Measurements from ENCODE around the gene PSMB11.

Gene PSMB11

DNA sequence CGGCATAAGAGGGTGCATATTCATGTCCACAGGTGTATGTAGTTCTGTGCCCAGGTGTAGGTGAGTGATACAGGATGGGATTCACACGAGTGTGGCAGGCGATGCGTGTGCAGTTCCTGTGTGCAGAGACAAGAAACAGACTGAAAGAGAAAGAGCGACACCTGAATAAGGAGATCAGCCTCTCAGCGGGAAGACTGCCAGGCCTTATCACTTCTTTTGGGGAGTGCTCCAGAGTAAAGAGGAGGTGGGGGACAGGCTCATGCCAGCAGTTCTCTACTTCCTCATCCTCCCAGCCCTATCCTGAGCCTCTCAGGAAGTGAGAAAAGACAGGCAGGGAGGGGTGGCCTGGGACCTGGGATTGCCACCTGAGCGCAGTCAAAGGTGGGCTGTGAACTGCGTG, 2.8 kb downstream of the PSMB11 start:
- no peak for DNase-seq

DNA sequence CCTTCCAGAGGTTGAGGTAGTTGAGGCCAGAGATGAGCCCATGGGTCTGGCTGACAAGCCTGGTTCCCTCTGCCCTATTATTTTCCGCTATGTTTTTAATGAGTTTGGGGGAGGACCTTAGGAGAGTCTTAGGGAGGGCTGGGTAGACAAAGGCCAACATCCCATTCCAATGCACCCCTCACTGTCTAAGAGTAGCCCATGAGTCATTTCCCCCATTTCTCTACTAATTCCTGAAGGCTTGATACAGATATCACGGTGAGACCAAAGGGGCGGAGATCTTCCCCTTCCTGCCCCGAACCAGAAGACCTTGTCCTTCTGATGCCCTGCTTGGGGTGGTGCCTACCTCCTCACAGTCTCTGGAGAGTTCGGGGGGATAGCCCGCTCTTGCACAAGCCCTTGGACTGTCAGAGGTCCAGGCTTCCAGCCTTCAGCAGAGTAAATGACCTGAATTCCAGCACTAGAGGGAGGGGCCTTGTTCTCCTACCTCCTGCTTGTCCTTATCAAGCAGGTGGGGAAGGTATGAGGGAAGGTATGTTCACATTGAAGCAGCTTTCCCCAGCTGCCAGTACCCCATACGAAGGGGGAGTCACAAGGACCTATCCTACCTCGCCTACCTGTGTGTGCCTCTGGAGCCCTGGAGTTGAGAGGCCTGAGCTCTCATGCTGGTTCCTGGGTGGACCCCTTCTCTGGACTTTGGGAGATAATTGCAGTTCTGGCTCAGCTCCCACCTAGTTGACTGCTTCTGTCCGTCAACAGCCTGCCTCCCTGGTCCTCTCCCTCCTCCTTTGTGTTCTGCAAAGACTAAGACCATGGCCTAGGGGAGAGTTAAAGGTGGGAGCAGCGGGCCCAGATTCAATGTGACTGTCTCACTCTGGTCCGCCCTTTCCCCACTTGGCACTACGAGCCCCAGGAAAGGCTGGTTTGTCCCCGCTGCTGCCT, 3.7 kb downstream of the PSMB11 start:
- no peak for DNase-seq

DNA sequence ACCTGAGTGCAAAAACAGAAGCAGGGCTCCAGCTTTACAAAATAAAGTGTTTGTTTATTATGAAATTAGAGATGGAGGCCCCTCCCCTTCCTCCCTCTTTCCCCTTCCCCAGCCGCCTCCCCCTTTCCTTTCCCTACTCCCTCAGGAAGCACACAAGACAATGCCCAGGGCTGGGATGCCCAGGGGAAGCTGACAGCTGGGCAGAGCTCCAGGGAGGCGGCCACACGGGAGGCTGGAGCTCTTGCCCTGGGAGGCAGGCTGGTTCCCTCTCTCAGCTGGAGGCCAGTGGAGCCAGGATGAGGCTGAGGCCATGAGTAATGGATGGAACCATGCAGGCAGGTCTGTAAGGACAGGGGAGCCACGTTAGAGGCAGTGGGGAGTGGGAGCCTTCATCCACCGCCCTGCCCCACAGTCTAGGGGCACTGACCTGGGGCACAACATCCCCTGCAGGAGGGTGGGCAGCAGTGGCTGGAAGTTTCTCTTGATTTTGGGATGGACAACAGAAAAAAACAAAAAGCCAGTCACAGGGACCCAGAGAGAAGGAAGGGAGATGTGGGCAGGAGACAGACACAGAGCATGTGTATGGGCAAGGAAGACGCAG, 5.1 kb downstream of the PSMB11 start:
- no peak for DNase-seq

DNA sequence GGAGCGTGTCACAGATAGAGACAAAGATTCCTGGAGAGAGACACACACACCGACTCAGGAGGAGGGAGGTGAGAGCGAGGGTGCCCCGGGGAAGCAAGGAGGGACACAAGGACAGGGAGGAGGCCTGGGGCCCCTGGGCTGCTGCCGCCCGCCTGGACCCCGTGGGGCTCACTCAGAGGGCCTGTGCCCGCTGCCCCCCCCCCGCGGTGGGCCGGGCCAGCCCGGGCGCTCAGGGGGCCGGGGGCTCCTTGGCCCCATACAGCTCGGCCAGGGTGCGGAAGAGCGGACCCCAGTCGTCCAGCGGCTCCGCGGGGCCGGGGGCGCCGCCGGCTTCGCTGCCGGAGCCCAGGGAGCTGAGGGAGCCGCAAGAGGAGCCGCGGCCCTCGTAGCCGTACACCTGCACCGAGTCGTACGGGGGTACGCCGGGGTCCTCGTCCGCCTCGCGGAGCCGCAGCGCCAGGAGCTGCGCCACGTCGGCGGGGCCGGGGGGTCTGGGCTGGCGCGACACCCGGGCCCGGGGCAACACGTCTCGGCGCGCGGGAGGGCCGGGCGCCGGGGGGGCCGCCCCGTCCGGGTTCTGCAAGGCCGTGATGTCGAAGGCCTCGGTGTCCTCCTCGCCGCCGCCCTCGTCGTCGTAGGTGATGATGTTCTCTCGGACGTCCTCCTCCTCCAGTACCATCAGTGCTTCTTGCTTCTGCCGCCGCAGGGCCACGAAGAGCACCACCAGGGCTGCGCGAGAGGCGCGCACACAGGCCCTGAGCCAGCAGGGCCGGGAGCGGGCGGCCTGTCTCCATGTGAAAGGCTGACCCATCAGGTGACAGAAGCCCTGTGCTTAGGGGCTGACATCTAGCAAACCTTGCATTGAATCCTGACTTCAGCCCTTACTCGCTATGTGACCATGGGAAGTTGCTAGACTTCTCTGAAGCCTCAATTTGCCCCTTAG, 6.0 kb downstream of the PSMB11 start:
- no peak for DNase-seq

DNA sequence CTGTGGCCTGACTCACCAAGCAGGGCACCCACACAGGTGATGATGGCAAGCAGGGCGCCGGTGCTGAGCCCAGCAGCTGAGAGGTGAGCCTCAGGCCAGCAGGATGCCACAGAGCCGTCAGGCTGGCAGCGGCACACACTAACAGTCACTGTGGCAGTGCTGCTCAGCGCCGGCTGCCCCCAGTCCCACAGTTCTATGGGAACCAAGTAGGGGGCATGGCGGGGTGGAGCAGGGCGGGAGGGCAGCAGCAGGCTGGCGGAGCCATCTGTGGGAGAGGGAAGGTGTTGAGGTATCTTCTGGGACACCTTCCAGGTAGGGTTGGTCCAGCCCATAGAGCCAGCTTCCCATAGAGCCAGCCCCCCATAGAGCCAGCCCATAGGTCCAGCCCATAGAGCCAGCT, 7.0 kb downstream of the PSMB11 start:
- DNase-seq = no peak

DNA sequence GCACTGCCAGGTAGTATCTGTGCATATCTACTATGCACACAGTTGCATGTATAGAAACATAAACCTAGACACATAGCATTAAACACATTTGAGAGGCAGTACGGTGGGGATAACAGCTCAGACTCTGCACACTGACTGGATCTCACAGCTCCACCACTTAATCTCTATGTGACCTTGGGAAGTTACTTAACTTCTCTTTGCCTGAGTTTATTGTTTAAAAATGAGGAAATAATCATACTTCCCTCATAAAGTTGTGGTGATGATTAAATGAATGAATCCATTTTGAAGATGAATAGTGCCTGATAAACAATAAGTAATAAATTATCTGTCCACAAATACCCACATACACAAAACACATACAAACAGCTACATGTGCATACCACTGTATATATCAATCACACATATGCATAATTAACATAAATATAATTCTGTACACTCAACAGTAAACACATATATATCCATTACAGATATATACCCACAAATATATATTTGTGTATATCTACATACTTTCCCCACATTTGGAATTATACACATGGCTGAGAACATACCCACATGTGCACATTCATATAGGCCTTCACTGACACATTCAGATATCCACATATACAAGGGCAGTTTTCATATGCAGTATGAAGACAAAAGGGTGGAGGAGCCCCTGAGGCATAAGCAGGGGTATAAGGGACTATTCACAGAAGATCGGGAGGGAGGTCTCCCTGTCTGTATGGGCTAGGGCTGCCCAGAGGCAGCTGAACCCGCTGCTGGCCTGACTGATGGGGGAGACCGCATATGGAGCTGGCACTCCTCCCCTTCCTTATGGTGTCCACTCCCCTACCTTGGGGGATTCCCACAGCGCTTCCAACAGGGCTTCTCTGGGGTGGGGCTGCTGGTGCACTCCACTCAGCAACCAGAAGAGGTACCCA, 9.4 kb downstream of the PSMB11 start:
- DNase-seq = no peak

DNA sequence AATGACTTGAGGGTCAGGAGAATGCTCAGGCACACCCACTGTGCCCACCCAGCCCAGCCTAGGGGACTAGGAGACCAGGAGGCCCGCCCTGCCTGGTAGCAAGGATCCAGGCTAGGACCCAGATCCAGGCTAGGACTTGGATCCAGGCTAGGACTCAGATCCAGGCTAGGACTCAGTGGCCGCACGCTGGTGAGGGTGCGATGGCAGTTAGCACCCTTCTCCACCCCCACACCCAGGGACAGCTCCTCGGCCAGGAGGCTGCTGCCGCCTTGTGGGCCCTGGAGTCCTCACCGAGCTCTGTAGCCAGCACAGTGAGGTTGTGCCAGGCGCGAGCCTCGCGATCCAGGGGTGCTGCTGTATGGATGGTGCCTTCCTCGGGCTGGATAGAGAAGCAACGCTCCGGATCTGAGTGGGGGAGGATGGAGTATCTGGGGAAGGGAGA, 10.2 kb downstream of the PSMB11 start:
- DNase-seq = no peak

DNA sequence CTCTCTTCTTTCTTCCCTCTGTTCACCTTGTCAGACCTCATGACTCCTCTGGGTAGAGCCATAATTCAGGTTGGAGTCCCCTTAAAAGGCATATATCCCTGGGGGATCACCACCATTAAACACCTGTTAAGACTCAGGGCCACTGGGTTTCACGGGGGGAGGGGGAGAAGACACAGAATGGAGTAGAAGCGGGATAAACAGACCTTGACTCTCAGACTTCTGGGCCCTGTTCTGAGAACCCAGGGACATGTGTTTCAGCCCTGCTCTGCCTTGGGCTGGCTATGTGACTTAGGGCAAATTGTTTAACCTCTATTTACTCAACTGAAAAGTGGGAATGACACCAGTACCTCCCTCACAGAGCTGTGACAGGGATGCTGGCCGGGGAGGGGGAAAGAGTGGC, 10.7 kb downstream of the PSMB11 start:
- DNase-seq = no peak

DNA sequence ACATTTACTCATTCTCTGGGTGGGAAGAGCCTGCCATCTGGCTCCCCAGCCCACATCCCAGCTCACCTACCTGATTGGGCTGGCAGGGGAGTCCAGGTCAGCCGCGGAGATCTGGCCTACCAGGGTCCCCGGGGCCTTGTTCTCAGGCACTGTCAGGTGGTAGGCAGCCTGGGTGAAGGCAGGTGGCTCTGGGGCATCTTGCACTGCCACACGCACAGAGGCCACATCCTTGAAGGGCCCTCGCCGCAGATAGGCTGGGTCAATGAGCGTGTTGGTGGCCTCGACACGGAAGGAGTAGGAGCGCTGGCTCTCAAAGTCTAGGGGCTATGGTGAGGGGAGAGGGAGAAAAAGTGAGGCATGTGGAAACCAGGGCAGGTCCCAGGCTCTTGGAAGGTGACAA, 11.4 kb downstream of the PSMB11 start:
- DNase-seq = no peak

DNA sequence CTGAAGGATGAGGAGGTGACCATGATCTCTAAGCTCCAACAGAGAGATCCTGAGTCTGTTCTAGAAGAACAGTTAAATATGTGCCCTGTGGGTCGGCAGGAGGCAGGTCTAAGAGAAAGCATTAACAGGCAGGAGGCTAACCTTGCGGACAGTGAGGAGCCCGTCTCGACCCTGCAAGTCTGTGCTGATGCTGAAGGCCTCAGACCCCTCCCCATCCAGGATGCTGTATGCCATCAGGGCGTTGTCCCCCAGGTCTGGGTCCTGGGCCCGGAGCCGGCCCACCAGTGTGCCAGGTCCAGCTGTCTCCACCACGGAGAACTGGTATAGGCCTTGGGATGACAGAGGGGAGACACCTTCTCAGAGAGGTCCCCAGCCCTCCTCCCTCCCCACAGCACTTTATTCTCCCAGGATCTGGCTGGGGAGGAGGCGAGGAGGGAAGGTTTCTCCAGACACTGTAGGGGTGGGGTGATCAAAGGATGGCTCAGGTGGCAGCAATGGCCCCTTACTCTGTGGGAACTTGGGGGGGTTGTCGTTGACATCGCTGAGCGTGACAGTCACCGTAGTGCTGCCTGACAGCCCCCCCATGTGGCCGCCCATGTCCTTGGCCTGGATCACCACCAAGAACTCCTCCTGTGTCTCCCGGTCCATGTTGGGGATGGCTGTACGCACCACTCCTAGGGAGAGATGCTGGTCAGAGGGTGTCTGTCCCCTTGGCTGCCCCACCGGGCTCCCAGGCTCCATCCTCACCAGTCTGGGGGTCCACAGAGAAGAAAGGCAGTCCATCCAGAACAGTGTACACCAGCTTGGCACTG, 12.2 kb downstream of the PSMB11 start:
- DNase-seq = peak; percentile 39

DNA sequence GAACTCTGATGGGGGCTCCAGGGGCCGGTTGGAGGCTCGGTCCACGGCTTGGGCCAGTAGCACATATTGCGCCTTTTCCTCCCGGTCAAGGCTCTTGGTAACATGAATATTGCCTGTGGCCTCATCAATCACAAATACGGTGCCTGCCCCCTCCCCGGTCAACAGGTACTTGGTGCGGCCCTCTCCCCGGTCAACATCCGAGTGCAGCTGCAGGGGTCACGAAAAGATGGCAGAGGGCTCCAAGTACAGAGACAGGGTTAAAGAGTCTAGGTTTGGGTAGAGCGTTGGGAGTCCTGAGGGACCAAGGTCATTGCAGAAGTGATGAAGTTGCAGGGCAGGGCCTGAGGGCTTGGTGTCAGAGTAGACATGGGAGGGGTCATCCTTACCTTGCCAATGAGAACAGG, 13.1 kb downstream of the PSMB11 start:
- no peak for DNase-seq

DNA sequence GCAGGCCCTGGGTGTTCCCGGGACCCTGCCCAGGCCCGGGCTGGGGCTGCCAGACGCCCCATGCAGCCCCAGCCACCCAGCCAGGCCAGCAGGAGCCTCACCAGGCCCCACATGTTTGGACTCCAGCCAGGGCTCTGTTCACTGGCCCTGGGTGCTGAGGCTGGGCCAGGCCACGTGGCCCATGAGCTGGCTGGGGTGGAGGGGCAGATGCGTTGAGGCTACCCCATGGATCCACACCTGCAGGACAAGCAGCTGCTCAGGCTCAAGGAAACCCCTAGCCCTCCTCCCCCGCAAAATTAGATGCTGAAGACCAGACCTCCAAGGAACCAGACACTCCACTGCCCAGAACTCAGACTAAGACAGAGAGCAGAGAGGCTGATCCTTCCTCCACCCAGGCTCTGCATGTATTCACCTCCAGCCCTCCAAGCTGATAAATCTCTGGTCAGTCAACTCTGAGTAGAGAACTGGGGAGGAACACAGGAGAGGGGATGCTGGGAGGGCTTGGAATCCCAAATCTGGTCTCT, 13.7 kb downstream of the PSMB11 start:
- no peak for DNase-seq

DNA sequence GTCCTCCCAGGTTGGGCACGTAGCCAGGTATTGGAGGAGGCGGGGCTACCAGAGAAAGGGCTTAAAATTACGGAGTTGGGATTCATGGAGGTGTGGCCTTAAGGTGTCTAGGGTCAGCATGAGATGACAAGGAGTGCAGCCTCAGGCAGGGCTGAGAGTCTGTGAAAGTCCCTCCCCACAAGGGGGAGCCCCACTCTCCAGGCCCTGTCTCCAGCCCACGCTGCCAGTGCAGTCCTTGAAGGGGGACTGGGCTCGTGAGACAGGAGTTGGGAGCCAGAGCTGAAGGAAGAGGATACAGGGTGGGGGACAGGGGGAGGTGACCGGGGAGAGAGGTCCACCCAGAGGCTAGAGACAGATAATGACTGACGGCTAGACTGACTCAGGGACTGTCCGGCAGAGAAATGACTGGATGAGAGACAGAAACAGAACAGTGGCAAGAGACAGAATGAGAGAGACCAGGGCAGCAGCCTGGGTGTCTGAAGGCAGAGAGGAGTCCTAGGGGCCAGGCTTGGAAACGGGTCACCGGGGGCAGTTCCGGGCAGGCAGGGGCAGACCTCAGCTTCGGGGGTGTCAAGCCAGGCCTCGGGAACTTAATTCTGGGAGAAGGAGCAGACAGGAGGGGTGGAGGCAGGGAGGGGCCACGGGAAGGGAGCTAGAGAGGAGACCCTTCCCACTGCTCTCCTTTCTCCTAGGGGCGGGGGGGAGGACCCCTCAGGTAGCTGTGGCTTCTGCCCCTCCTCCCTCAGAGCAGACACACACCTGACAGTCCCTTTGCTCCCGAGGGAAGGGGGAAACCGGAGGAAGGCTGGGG, 14.3 kb downstream of the PSMB11 start:
- DNase-seq = peak; percentile 68

DNA sequence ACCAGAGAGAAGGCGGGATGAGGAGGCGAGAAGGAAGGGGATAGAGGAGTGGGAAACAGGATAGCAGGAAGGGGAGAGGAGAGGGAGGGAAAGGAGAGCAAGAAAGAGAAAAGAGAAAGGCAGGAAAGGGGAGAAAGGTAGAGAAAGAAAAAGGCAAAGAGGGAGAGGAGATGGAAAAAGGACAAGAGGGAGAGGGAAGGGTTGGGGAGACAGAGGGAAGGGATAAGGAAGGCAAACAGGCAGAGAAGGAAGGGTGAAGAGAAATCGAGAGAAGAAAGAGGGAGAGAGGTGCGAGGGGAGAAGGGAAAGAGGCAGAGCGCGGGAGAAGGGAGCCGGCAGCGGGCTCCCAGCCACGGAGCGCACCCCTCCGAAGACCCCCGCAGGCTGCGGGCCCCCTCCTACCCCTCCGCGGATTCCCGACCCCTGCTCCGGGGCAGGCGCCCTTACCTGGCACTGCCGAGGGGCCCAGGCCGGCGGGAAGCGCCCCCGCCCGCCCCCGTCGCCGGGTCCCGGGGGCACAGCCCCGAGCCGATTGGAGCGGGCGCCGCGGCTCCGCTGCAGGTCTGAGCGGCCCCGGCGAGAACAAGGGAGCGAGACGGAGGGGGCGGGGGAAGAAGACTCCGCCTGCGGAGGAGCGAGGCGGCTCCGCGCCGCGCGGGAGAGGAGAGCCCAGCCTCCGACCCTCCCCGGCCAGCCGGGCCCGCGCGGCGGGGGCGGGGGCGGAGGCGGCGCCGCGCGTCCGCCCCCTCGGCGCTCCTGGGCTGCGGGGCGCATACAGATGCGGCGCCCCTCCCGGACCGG, 15.1 kb downstream of the PSMB11 start, which contains the start of gene CDH24:
CDH24 (minus strand) TSS at position 565 of the 801 bp plus-strand sequence. CDS start 1,787 bp downstream, outside the sequence.
- peak; percentile 69 for DNase-seq

DNA sequence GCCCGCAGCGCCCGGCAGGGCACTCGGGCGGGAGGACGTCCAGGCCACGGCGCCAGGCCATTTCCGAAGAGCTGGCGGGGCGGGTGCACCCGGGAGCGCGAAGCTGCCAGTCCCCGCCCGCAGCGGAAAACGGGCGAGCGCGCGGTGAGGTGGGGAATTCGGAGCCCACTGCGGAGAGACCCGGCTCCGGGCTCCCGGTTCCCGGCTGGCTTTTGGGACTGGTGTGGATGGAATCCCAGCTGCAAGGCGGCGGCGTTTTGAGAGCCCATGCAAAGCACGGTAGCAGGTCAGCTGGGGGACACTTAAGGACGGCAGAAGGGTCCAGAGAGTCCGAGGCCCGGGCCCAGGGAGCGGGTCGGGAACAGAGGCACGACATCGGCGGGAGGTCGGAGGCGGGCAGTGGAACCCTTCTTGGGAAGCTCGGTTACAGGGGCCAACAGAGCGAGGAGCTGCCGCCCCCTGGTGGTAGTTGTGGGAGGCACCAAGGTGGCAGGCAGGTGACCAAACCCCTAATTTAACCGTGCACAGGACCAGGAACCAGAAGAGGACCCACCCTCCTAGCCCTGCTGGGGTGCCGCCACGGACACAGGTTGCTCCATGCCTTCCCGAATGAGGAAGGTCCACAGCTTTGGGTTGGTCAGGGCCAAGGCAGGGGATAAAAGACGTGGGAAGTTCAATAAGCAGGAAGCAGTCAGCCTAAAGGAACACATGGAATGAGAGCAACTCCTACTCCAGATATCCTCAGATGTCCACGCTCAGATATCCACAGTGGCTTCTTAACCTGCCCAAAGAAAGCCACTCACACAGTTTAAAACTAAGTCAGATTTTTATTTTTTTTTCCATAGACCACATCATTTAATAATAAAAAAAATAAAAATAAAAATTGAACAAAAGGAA, 16.0 kb downstream of the PSMB11 start:
- DNase-seq = peak; percentile 88

DNA sequence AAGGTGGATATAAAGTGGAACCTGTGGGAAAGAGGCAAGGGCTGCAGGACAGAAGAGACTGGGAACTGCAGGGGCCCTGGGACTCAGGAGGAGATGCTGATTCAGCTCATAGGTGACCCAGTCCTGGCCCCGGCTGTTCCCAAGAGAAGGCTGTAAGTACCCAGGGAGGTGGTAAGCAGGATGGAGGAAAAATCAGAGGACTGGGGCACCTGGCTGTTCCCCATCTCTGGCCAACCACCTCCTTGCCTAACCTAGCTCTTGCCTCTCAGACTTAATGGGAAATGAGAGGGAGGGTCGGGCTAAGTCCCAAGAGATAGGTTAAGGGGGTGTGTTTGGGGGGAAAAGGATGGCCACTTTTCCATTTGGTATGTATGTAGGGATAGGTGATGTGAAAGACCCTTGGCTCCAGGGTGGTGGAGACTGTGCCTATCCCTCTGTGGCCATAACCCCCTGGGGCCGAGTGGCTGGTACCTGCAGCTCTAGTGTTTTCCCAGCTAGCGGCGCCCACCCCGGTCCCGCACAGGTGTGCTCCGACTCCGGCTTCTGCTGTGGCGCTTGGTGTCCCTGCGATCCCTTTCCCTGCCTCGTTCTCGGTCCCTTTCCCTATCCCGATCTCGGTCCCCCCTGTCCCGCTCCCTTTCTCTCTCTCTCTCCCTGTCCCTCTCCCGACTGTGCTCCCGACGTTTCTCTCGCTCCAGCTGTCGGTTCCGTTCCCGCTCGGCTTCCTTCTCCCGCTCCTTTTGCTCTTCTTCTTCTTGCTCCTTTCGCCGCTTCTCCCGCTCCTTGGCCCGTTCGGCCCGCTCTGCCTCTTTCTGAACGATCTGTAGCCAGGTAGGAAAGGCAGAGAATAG, 16.9 kb downstream of the PSMB11 start:
- DNase-seq = no peak

All from stimulated activated CD4-positive, alpha-beta T cell treated with anti-CD3 and anti-CD28 coated beads, Interleukin-4, amount 100 ng/mL, for 1 hour (primary cell).